Esophagus muscularis mucosa (tissue), 4 donors: ENCODE data around the gene PHKB. TPM values are rescaled to one million over a fixed set of nuclear protein-coding genes. Genes with fewer than 3 reads are reported as not detected.

Experiments
- DNase-seq: peaks from one replicate; pipeline ENCODE4 v3.0.0-alpha.2; 2017; ENCODE audit errors: extremely low spot score
- H3K27ac ChIP-seq, 4 donors: fragments of 200-600 bp; sonication (generic); replicated peaks in 1 of 4; 1 replicate in 3 of 4; 2 replicates in 1 of 4; pipeline ENCODE4 v1.5.1; 2016 to 2019; ENCODE audit warnings: mild to moderate bottlenecking in 1 of 4
- H3K27me3 ChIP-seq, 4 donors: fragments of 200-600 bp; sonication (generic); one replicate each; pipeline versions ENCODE4 v1.5.1 to v1.6.0; 2016 to 2019
- H3K36me3 ChIP-seq, 4 donors: fragments of 200-600 bp; sonication (generic); one replicate each; pipeline ENCODE4 v1.5.1; 2016 to 2019
- H3K4me1 ChIP-seq, 4 donors: fragments of 200-600 bp; sonication (generic); one replicate each; pipeline ENCODE4 v1.5.1; 2016 to 2019
- H3K4me3 ChIP-seq, 4 donors: fragments of 200-600 bp; sonication (generic); 1 replicate in 2 of 4; 2 replicates in 2 of 4; pipeline ENCODE4 v1.5.1; 2016 to 2019; ENCODE audit warnings: mild to moderate bottlenecking in 4 of 4, moderate library complexity in 1 of 4
- H3K9me3 ChIP-seq, 4 donors: fragments of 200-600 bp; sonication (generic); 1 replicate in 3 of 4; 2 replicates in 1 of 4; pipeline ENCODE4 v1.5.1; 2016 to 2019
- EP300 ChIP-seq: sonication (generic); formaldehyde crosslinking; IDR thresholded peaks from one replicate; pipeline ENCODE4 v1.6.1; 2017; ENCODE audit warnings: antibody characterized with exemption
- POLR2A ChIP-seq: fragments of 450-650 bp; IDR thresholded peaks from one replicate; pipeline ENCODE4 v1.6.1; 2017; ENCODE audit warnings: antibody characterized with exemption, moderate library complexity, mild to moderate bottlenecking, low read depth
- POLR2AphosphoS5 ChIP-seq, 2 donors: sonication (generic); formaldehyde crosslinking; IDR thresholded peaks; one replicate each; pipeline ENCODE4 v1.6.1; 2017; ENCODE audit warnings: antibody characterized with exemption in 2 of 2
- WGBS: methylation state at CpG from one replicate; pipeline ENCODE4 v1.1.5; 2018; 5-methylcytosine and 5-hydroxymethylcytosine counted together
- intact Hi-C: fragments of 100-400 bp; cut with DNase I; formaldehyde crosslinking; loops from one replicate; pipeline ENCODE4 v1.15.1; 2023
- total RNA-seq, 4 donors: library from RNA; depleted of rRNA; stranded (reverse); fragments of >200 nt; gene quantifications; one replicate each; pipeline versions ENCODE4 v1.1.0 to v1.2.1, GENCODE V29; 2016
- TF ChIP-seq, protein P1 (sequence below), 3 experiments: fragments of 200-600 bp in 2 of 3; fragments of 450-650 bp in 1 of 3; sonication (generic) in 2 of 3; IDR thresholded peaks; one replicate each; pipeline ENCODE4 v1.5.1; 2017 to 2019; ENCODE audit warnings: antibody characterized with exemption in 3 of 3, mild to moderate bottlenecking in 2 of 3, moderate library complexity in 1 of 3

PHKB gene
- total RNA-seq, 4 donors from 2014 or later = 39.4 to 60.6 (median 46.5) TPM

DNA sequence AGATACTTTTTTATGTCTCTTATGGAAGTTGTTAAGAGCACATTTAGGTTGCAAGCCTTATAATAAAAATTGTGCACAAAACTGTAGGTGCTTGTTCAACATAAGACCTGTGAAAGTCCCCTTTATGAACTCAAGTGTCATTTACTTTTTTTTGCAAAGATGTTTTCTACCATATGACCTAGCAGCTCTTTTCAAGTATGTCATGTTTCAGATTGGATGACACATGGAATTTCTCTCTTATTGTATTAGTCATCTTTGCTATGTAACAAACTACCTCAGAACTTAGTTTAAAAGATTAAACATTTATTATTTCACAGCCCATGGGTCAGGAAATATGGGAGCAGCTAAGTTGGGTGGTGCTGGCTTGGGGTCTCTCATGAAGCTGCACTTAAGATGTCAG lies 57.9 kb downstream of the PHKB start:
- no peak overlapping the region for H3K27ac ChIP-seq
- H3K36me3 ChIP-seq = peaks cover 0 to 39% (median 25%) of the 10 kb centered on the region in 4 donors
- no peaks in the 10 kb centered on the region for H3K27me3 ChIP-seq
- intact Hi-C loops = no loop called here
- no peak overlapping the region for H3K4me3 ChIP-seq
- H3K9me3 ChIP-seq = peaks cover 0 to 4% (median 0%) of the 10 kb centered on the region in 4 donors
- no peak for DNase-seq
- peaks cover 0 to 12% (median 8%) of the 10 kb centered on the region in 4 donors for H3K4me1 ChIP-seq
- TF ChIP-seq EP300 (no peak), POLR2A (no peak), POLR2AphosphoS5 (IDR thresholded peaks at IDR 0.05) (no peak)
- TF ChIP-seq, protein P1, sequence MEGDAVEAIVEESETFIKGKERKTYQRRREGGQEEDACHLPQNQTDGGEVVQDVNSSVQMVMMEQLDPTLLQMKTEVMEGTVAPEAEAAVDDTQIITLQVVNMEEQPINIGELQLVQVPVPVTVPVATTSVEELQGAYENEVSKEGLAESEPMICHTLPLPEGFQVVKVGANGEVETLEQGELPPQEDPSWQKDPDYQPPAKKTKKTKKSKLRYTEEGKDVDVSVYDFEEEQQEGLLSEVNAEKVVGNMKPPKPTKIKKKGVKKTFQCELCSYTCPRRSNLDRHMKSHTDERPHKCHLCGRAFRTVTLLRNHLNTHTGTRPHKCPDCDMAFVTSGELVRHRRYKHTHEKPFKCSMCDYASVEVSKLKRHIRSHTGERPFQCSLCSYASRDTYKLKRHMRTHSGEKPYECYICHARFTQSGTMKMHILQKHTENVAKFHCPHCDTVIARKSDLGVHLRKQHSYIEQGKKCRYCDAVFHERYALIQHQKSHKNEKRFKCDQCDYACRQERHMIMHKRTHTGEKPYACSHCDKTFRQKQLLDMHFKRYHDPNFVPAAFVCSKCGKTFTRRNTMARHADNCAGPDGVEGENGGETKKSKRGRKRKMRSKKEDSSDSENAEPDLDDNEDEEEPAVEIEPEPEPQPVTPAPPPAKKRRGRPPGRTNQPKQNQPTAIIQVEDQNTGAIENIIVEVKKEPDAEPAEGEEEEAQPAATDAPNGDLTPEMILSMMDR (IDR thresholded peaks at IDR 0.05) = no peak

DNA sequence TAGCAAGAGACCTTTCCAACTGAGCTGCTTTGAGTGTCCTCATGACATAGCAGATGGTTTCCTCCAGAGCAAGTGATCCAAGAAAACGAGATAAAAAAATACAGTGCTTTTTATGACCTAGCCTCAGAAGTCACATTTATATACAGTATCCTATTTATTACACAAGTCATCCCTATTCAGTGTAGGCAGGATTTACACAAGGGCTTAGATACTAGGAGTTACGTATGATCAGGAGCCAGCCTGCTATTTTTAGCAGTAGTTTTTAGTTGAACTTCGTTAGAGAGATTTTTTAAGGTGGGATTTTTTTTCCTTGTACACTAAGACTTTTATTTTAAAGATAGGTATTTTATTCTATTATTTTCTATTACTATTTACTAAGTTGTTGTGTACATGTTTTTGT lies 58.4 kb downstream of the PHKB start:
- Histone ChIP-seq H3K27ac (no peak overlapping the region), H3K4me3 (no peak overlapping the region), H3K4me1 (peaks cover 0 to 12% (median 8%) of the 10 kb centered on the region in 4 donors), H3K36me3 (peaks cover 0 to 34% (median 20%) of the 10 kb centered on the region in 4 donors), H3K27me3 (no peaks in the 10 kb centered on the region), H3K9me3 (peaks cover 0 to 4% (median 0%) of the 10 kb centered on the region in 4 donors)
- WGBS = 38% methylated on average over 3 of the region's 3 CpGs
- no peak for DNase-seq
- intact Hi-C loops = no loop called here
- no peak for TF ChIP-seq EP300
- no peak for TF ChIP-seq POLR2A
- TF ChIP-seq POLR2AphosphoS5 (IDR thresholded peaks at IDR 0.05) = no peak
- TF ChIP-seq, protein P1 (IDR thresholded peaks at IDR 0.05) = no peak

DNA sequence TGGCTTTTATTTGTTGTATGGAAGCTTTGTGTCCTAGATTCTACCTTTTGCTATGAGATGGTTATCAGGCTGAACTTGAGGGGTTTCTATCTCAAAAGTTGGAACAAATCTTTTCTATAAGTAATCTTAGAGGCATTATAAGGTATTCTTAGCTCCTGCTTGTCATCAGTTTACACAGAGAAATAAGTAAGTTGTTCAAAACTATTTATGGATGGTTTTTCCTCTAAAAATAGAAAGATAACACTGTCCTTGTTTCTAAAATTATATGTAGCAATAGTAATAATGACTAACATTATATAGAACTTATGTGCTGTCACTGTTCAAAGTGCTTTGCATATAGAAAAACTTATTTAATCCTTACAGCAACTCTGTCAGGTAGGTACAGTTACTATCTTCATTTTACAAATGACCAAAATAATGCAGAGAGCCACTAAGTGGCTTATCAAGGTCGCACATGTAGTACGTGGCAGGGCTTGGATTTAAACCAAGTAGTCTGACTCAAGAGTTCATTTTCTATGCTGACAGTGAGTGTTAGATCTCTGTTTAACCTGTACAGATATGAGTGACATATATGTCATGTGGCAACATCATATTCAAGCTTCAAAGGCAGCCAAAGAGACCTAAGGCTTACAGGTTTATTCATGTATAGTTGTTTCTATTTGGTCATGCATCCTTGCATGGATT lies 59.0 kb downstream of the PHKB start:
- TF ChIP-seq EP300 (no peak), POLR2A (no peak), POLR2AphosphoS5 (IDR thresholded peaks at IDR 0.05) (no peak)
- TF ChIP-seq, protein P1 (IDR thresholded peaks at IDR 0.05) = no peak
- Histone ChIP-seq H3K27ac (no peak overlapping the region), H3K36me3 (peaks cover 0 to 29% (median 17%) of the 10 kb centered on the region in 4 donors), H3K4me1 (peaks cover 0 to 12% (median 8%) of the 10 kb centered on the region in 4 donors), H3K27me3 (no peaks in the 10 kb centered on the region), H3K9me3 (peaks cover 0 to 4% (median 0%) of the 10 kb centered on the region in 4 donors), H3K4me3 (no peak overlapping the region)
- DNase-seq = no peak
- 83% methylated on average over 2 of the region's 2 CpGs for WGBS
- intact Hi-C loops = no loop called here

- 79% methylated on average over 2 of the region's 2 CpGs for WGBS
- H3K4me1 ChIP-seq = peaks cover 0 to 12% (median 8%) of the 10 kb centered on the region in 4 donors
- TF ChIP-seq EP300 = no peak
- no peak for TF ChIP-seq POLR2A
- TF ChIP-seq, protein P1 (IDR thresholded peaks at IDR 0.05) = no peak
- TF ChIP-seq POLR2AphosphoS5 (IDR thresholded peaks at IDR 0.05) = no peak
- no peaks in the 10 kb centered on the region for H3K36me3 ChIP-seq
- peak overlapping the region in 1 of 4 donors; percentile 5 for H3K27ac ChIP-seq
- intact Hi-C loops = no loop called here
- peaks cover 0 to 4% (median 0%) of the 10 kb centered on the region in 4 donors for H3K9me3 ChIP-seq
- H3K27me3 ChIP-seq = no peaks in the 10 kb centered on the region
- no peak for DNase-seq
- H3K4me3 ChIP-seq = no peak overlapping the region
Observed at GRCh38 chr16:47523342-47524006, 62.3 kb downstream of the PHKB start.
